Endodermal cell (in vitro differentiated cells): ENCODE data around the gene CNNM4. TPM values are rescaled to one million over a fixed set of nuclear protein-coding genes. Genes with fewer than 3 reads are reported as not detected.

Source experiments
- DNase-seq: peaks from one replicate; pipeline ENCODE4 v3.0.0-alpha.2; 2017
- H3K27ac ChIP-seq: 2 replicates; pipeline ENCODE4 v1.5.1; 2013; ENCODE audit warnings: mild to moderate bottlenecking, low read depth, low read length, moderate library complexity
- H3K27me3 ChIP-seq: 2 replicates; pipeline ENCODE4 v1.6.1; 2013; ENCODE audit warnings: mild to moderate bottlenecking, low read length, moderate library complexity; ENCODE audit not compliant: insufficient read depth, control insufficient read depth, poor library complexity, severe bottlenecking
- H3K36me3 ChIP-seq: 2 replicates; pipeline ENCODE4 v1.7.0; 2013; ENCODE audit warnings: mild to moderate bottlenecking, low read length, moderate library complexity; ENCODE audit not compliant: control insufficient read depth, insufficient read depth
- H3K4me1 ChIP-seq: one replicate; pipeline ENCODE4 v1.7.0; 2013; ENCODE audit warnings: low read length; ENCODE audit not compliant: control insufficient read depth, insufficient read depth
- H3K4me3 ChIP-seq: 2 replicates; pipeline ENCODE4 v1.5.1; 2013; ENCODE audit warnings: mild to moderate bottlenecking, low read length, moderate library complexity
- H3K9ac ChIP-seq: 2 replicates; pipeline ENCODE4 v1.6.1; 2013; ENCODE audit warnings: mild to moderate bottlenecking, low read length, moderate library complexity; ENCODE audit not compliant: poor library complexity, severe bottlenecking; ENCODE audit errors: extremely low read depth
- H3K9me3 ChIP-seq: 2 replicates; pipeline ENCODE4 v1.6.1; 2013; ENCODE audit warnings: mild to moderate bottlenecking, low read length, moderate library complexity; ENCODE audit not compliant: control insufficient read depth
- H3K27ac Mint-ChIP-seq: 2 replicates; pipeline ENCODE4 v1.8.0; 2020; ENCODE audit warnings: mixed read lengths
- H3K27me3 Mint-ChIP-seq: 2 replicates; pipeline ENCODE4 v1.8.0; 2021; ENCODE audit warnings: mild to moderate bottlenecking, mixed read lengths; ENCODE audit not compliant: insufficient read depth
- H3K36me3 Mint-ChIP-seq: 2 replicates; pipeline ENCODE4 v1.8.0; 2020; ENCODE audit warnings: low read depth, mixed read lengths
- H3K4me1 Mint-ChIP-seq: 2 replicates; pipeline ENCODE4 v1.8.0; 2020; ENCODE audit warnings: mixed read lengths
- H3K4me3 Mint-ChIP-seq: 2 replicates; pipeline ENCODE4 v1.8.0; 2020; ENCODE audit warnings: mild to moderate bottlenecking, moderate library complexity, mixed read lengths
- H3K9me3 Mint-ChIP-seq: 2 replicates; pipeline ENCODE4 v1.8.0; 2020; ENCODE audit warnings: mild to moderate bottlenecking, mixed read lengths
- WGBS, 2 experiments: methylation state at CpG; one replicate each; pipeline versions ENCODE4 v1.1.5 to v1.1.7; 2013; ENCODE audit warnings: missing lambda C conversion rate in 2 of 2, mixed read lengths in 1 of 2; ENCODE audit not compliant: insufficient coverage in 1 of 2, insufficient read length in 1 of 2; 5-methylcytosine and 5-hydroxymethylcytosine counted together
- total RNA-seq, 2 donors: library from RNA; stranded (reverse); fragmentation: NEBNext Ultra II Directional in 1 of 2; extraction: Animal tissue kit (Norgen Biotek cat#: 25700) in 1 of 2; gene quantifications; 2 replicates in 1 of 2; 3 replicates in 1 of 2; pipeline ENCODE4 v1.2.1, GENCODE V29; 2021
- TF ChIP-seq, protein P1 (sequence below): fragments of 200-600 bp; sonication (generic); conservative IDR thresholded peaks from 2 replicates; pipeline ENCODE4 v1.5.0; 2021; ENCODE audit warnings: antibody characterized with exemption, mild to moderate bottlenecking

The CNNM4 gene
- total RNA-seq, 2 donors from 2014 or later: 22.3 to 27.5 TPM

DNA sequence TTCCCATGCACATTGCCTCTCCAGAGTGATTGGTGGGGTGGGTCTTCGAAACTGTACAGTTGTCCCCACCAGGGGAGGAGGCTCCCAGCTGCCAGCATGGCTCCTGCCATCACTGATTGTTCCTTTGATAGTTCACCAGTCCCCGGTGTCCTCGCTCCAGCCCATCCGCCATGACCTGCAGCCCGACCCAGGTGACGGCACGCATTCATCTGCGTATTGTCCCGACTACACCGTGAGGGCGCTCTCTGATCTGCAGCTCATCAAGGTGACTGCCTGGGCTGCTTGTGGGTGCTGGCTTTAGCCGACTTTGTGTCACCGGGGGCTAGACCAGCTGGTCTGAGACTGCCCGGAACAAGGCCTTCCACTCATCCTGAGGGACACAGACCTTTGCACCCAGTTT lies 67.7 kb downstream of the CNNM4 start:
- Histone ChIP-seq H3K4me1 (peaks cover 17% of the 10 kb centered on the region), H3K9me3 (no peaks in the 10 kb centered on the region), H3K27me3 (no peaks in the 10 kb centered on the region), H3K27ac (no peak overlapping the region), H3K9ac (no peak overlapping the region), H3K36me3 (peaks cover 57% of the 10 kb centered on the region), H3K4me3 (no peak overlapping the region)
- Mint-ChIP-seq H3K9me3 (no peaks in the 10 kb centered on the region), H3K27ac (no peak overlapping the region), H3K4me1 (peaks cover 11% of the 10 kb centered on the region), H3K27me3 (no peaks in the 10 kb centered on the region), H3K4me3 (no peak overlapping the region), H3K36me3 (peaks cover 73% of the 10 kb centered on the region)
- no peak for DNase-seq
- TF ChIP-seq, protein P1, sequence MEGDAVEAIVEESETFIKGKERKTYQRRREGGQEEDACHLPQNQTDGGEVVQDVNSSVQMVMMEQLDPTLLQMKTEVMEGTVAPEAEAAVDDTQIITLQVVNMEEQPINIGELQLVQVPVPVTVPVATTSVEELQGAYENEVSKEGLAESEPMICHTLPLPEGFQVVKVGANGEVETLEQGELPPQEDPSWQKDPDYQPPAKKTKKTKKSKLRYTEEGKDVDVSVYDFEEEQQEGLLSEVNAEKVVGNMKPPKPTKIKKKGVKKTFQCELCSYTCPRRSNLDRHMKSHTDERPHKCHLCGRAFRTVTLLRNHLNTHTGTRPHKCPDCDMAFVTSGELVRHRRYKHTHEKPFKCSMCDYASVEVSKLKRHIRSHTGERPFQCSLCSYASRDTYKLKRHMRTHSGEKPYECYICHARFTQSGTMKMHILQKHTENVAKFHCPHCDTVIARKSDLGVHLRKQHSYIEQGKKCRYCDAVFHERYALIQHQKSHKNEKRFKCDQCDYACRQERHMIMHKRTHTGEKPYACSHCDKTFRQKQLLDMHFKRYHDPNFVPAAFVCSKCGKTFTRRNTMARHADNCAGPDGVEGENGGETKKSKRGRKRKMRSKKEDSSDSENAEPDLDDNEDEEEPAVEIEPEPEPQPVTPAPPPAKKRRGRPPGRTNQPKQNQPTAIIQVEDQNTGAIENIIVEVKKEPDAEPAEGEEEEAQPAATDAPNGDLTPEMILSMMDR: no peak
- WGBS, 2 experiments: 95 to 96% methylated on average over 14 of the region's 14 CpGs

DNA sequence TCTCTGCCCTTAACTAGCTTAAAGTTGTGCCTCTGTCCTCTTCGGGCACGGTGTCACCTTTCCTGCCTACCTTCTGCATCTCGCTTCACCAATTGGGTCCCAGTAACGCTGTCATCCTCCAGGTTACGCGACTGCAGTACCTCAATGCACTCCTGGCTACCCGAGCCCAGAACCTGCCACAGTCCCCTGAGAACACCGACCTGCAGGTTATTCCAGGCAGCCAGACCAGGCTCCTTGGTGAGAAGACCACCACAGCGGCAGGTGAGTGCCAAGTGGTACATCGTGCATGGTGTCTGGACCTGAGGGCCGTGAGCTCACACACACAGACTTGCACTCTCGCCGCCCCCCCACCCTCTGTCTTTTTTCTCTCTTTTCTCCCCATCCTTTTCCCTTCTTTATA lies 68.2 kb downstream of the CNNM4 start:
- H3K27ac ChIP-seq: no peak overlapping the region
- peaks cover 77% of the 10 kb centered on the region for H3K36me3 Mint-ChIP-seq
- 95 to 96% methylated on average over 7 to 11 of the region's 13 CpGs for WGBS, 2 experiments
- no peak overlapping the region for H3K4me3 ChIP-seq
- no peak for DNase-seq
- H3K4me1 Mint-ChIP-seq: peaks cover 10% of the 10 kb centered on the region
- no peaks in the 10 kb centered on the region for H3K27me3 ChIP-seq
- H3K27me3 Mint-ChIP-seq: no peaks in the 10 kb centered on the region
- no peak overlapping the region for H3K27ac Mint-ChIP-seq
- H3K4me3 Mint-ChIP-seq: no peak overlapping the region
- TF ChIP-seq, protein P1: no peak
- H3K9me3 Mint-ChIP-seq: no peaks in the 10 kb centered on the region
- H3K9ac ChIP-seq: no peak overlapping the region
- peaks cover 13% of the 10 kb centered on the region for H3K4me1 ChIP-seq
- no peaks in the 10 kb centered on the region for H3K9me3 ChIP-seq
- peaks cover 59% of the 10 kb centered on the region for H3K36me3 ChIP-seq

DNA sequence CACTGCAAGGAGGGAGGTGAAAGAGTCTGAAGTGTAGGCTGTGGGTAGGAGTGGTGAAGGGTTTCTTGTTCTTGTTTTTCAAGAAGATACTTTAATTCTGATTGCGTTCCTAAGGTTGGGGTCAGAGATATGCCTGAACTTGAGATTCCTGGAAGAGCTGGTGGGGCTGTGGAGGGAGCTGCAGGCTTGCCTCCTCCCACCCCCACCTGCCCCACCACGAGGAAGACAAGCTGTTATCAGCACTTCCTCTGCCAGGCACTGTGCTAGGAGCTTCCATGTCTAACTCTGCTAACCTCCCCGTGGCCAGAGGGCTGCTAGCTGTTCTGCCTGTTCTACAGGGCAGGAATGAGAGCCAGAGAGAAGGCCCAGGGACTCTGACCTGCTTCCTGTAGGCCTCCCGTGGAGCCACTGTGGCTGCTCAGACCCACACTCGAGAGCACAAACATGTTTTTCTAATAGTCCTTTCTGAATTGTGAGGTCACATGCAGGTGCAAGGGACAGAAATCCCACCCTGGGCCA lies 69.4 kb downstream of the CNNM4 start:
- H3K9ac ChIP-seq: no peak overlapping the region
- WGBS, 2 experiments: 81 to 82% methylated on average over 2 to 5 of the region's 5 CpGs
- Mint-ChIP-seq H3K9me3 (no peaks in the 10 kb centered on the region), H3K27ac (no peak overlapping the region), H3K4me1 (peaks cover 6% of the 10 kb centered on the region), H3K27me3 (no peaks in the 10 kb centered on the region), H3K36me3 (peaks cover 80% of the 10 kb centered on the region), H3K4me3 (no peak overlapping the region)
- H3K27ac ChIP-seq: no peak overlapping the region
- H3K4me3 ChIP-seq: no peak overlapping the region
- H3K27me3 ChIP-seq: no peaks in the 10 kb centered on the region
- peaks cover 67% of the 10 kb centered on the region for H3K36me3 ChIP-seq
- peaks cover 13% of the 10 kb centered on the region for H3K4me1 ChIP-seq
- H3K9me3 ChIP-seq: no peaks in the 10 kb centered on the region
- TF ChIP-seq, protein P1: no peak
- no peak for DNase-seq
